ENCODE measurements around the gene RHOG.

DNA sequence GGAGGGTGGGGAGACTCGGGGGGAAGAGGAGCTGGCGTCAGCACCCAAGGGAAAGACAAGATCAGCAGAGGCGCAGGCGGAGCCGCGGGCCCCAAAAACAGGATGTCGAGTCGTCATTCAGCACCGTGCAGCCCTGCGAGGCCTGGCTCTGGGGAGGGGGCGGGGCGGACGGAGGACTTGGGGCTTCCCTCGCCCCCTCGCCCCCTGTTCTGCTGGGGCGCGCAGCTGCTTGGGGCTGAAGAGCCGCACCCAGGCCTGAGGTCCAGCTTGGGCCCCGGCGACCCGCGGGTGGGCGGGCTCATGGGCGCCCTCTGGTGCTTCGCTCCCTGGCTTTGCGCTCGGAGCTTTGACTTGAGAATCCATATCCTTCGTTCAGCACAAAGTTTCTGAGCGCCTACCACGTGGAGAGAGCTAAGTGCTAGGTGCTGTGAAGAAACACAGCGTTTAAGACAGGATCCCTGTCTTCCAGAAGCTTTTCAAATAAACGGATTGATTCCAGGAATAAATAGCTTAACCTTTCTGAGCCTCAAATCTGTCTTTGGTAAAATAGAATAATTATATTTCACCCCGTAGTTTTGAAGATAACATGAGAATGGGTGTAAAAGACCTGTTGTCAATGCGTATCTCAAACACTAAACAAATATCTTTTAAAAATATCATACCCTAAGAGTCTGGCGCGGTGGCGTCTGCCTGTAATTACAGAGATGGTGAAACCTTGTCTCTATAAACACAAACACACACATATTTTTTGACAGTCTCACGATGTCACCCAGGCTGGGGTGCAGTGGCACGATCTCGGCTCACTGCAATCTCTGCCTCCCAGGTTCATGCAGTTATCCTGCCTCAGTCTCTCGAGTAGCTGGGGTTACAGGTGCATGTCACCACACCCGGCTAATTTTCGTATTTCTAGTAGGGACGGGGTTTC is 929 bp upstream of the RHOG start:
- TF ChIP-seq, protein P1, sequence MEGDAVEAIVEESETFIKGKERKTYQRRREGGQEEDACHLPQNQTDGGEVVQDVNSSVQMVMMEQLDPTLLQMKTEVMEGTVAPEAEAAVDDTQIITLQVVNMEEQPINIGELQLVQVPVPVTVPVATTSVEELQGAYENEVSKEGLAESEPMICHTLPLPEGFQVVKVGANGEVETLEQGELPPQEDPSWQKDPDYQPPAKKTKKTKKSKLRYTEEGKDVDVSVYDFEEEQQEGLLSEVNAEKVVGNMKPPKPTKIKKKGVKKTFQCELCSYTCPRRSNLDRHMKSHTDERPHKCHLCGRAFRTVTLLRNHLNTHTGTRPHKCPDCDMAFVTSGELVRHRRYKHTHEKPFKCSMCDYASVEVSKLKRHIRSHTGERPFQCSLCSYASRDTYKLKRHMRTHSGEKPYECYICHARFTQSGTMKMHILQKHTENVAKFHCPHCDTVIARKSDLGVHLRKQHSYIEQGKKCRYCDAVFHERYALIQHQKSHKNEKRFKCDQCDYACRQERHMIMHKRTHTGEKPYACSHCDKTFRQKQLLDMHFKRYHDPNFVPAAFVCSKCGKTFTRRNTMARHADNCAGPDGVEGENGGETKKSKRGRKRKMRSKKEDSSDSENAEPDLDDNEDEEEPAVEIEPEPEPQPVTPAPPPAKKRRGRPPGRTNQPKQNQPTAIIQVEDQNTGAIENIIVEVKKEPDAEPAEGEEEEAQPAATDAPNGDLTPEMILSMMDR (IDR thresholded peaks at IDR 0.05; ENCODE audit: low read depth, low read length): peak; percentile 58
- TF ChIP-seq POLR2A (IDR thresholded peaks at IDR 0.05; ENCODE audit: extremely low read depth, insufficient read length): no peak
